Measurements from ENCODE around the gene EPB41L3.

GRCh38 chr18:5518899-5519371 lies 24.9 kb downstream of the EPB41L3 start:
- TF ChIP-seq, protein P1, sequence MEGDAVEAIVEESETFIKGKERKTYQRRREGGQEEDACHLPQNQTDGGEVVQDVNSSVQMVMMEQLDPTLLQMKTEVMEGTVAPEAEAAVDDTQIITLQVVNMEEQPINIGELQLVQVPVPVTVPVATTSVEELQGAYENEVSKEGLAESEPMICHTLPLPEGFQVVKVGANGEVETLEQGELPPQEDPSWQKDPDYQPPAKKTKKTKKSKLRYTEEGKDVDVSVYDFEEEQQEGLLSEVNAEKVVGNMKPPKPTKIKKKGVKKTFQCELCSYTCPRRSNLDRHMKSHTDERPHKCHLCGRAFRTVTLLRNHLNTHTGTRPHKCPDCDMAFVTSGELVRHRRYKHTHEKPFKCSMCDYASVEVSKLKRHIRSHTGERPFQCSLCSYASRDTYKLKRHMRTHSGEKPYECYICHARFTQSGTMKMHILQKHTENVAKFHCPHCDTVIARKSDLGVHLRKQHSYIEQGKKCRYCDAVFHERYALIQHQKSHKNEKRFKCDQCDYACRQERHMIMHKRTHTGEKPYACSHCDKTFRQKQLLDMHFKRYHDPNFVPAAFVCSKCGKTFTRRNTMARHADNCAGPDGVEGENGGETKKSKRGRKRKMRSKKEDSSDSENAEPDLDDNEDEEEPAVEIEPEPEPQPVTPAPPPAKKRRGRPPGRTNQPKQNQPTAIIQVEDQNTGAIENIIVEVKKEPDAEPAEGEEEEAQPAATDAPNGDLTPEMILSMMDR (IDR thresholded peaks at IDR 0.05), result no peak
- no peak for TF ChIP-seq POLR2A (IDR thresholded peaks at IDR 0.05)

Data from prostate gland (tissue), 2 donors.